Measurements from ENCODE around the gene TNNT2.

Gene TNNT2

GRCh38 chr1:201376107-201376463 lies 1.4 kb downstream of the TNNT2 start:
- no peak for DNase-seq

- no peak for DNase-seq
Observed at GRCh38 chr1:201375169-201375568, 2.3 kb downstream of the TNNT2 start.

- no peak for DNase-seq
Observed at GRCh38 chr1:201374364-201374763, 3.1 kb downstream of the TNNT2 start.

- no peak for DNase-seq
Observed at GRCh38 chr1:201371792-201372191, 5.7 kb downstream of the TNNT2 start.

- no peak for DNase-seq
Observed at GRCh38 chr1:201371276-201371675, 6.2 kb downstream of the TNNT2 start.

GRCh38 chr1:201370500-201370899 lies 7.0 kb downstream of the TNNT2 start:
- DNase-seq: no peak

- DNase-seq: no peak
Observed at GRCh38 chr1:201369209-201369608, 8.3 kb downstream of the TNNT2 start.

GRCh38 chr1:201366696-201367095 lies 10.8 kb downstream of the TNNT2 start:
- no peak for DNase-seq

- DNase-seq: no peak
Observed at GRCh38 chr1:201365251-201365650, 12.2 kb downstream of the TNNT2 start.

- DNase-seq: no peak
Observed at GRCh38 chr1:201364808-201365105, 12.7 kb downstream of the TNNT2 start.

GRCh38 chr1:201363467-201363866 lies 14.0 kb downstream of the TNNT2 start:
- no peak for DNase-seq

- DNase-seq: no peak
Observed at GRCh38 chr1:201362906-201363305, 14.6 kb downstream of the TNNT2 start.

GRCh38 chr1:201361652-201362504 lies 15.6 kb downstream of the TNNT2 start:
- DNase-seq: no peak

- no peak for DNase-seq
Observed at GRCh38 chr1:201360901-201361651, 16.4 kb downstream of the TNNT2 start.

- no peak for DNase-seq
Observed at GRCh38 chr1:201360486-201360885, 17.0 kb downstream of the TNNT2 start.

GRCh38 chr1:201359873-201360210 lies 17.6 kb downstream of the TNNT2 start:
- DNase-seq: no peak

GRCh38 chr1:201359031-201359872 lies 18.2 kb downstream of the TNNT2 start:
- no peak for DNase-seq

GRCh38 chr1:201358596-201358995 lies 18.9 kb downstream of the TNNT2 start:
- DNase-seq: no peak

GRCh38 chr1:201357636-201358348 lies 19.7 kb downstream of the TNNT2 start:
- DNase-seq: no peak

GRCh38 chr1:201357211-201357610 lies 20.3 kb downstream of the TNNT2 start:
- DNase-seq: no peak

GRCh38 chr1:201356701-201357100 lies 20.8 kb downstream of the TNNT2 start:
- DNase-seq: no peak

- DNase-seq: no peak
Observed at GRCh38 chr1:201356236-201356635, 21.2 kb downstream of the TNNT2 start.

- no peak for DNase-seq
Observed at GRCh38 chr1:201355471-201355870, 22.0 kb downstream of the TNNT2 start.

Data from activated gamma-delta T cell treated with Interleukin-2 at 50 U/mL for 16 hours (primary cell).